HG02852 (cell line): ENCODE measurements around the gene ZNF624.
A peak's percentile ranks its signal among the peaks of the same experiment; 100 is the strongest.

Experiments
- ATAC-seq: cut with Tn5 transposase; IDR thresholded peaks from one replicate; pipeline ENCODE4 v1.9.1; 2021; ENCODE audit warnings: mild to moderate bottlenecking, moderate library complexity; ENCODE audit not compliant: unreplicated experiment

Gene ZNF624

DNA sequence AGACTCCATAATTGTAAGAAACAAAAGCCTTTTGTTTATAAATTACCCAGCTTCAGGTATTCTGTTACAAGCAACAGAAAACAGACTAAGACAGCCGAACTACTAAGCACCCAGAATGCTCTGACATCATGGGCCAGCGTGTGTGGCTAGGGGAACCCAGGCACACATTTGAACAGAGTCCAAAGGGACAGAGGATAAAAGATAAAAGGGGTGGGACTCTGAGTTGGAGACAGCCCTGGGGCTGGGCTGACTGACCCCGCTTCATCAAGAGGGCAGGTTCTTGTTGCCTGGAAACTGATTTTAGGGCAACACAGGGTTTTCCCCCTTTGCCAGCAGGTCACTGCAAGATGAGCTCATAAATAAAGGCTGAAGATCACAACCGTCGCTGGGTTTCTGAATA, 54.1 kb downstream of the ZNF624 start:
- ATAC-seq: no peak

DNA sequence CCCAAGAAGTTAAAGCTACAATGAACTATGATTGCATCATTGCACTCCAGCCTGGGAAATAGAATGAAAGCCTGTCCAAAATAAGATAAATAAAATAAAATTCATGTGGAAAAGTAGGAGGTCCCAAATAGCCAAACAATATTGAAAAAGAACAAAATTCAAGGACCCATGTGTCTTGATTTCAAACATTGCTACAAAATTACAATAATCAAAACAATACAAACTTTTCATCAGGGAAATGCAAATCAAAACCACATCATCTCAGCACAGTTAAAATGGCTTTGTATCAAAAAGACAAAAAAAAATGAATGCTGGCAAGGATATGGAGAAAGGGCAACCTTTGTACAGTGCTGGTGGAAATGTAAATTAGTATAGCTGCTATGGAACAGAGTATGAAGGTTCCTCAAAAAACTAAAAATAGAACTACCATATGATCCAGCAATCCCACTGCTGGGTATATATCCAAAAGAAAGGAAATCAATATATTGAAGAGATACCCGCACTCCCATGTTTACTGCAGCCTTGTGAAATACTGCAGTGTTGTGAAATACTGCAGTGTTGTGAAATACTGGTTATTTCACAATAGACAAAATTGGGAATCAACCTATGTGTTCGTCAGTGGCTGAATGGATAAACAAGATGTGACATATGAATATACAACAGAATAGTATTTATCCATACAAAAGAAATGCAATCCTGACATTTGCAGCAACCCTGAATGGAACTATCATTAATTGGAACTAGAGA, 60.1 kb downstream of the ZNF624 start:
- ATAC-seq: no peak

DNA sequence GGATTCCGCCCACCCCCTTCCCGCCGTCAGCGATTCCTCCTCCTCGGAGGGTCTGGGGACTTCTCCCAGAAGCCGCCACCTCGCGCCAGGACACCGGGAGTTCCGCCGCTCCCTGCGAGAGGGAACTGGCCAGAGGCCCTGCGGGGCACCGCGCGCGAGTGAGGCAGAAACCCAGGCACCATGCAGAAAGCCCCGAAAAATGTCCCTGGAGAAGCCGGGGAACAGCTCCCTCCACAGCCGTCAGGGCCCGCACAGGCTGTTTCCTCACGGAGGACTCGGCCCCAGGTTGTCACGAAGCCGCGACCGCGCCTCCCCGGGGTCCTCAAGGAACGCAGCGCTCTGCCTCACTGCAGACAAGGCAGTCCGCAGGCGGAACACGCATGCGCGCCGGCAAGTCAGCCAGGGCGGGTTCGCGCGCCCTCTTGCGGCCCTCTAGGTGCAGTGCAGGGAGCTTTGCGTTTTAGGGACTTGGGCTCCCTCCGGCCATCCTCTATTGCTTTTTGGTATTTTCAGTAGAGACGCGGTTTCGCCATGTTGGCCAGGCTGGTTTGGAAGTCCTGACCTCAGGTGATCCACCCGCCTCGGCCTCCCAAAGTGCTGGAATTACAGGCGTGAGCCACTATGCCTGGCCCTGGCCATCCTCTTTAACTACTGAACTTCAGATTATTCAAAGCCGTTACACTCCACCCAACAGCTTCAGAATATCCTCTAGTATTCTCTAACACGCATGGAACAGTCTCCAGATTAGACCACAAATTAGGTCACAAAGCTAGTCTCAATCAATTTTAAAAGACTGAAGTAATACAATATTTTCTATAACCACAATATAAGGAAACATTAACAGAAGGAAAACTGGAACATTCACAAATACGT, 64.3 kb downstream of the ZNF624 start:
- ATAC-seq: peak; percentile 80

DNA sequence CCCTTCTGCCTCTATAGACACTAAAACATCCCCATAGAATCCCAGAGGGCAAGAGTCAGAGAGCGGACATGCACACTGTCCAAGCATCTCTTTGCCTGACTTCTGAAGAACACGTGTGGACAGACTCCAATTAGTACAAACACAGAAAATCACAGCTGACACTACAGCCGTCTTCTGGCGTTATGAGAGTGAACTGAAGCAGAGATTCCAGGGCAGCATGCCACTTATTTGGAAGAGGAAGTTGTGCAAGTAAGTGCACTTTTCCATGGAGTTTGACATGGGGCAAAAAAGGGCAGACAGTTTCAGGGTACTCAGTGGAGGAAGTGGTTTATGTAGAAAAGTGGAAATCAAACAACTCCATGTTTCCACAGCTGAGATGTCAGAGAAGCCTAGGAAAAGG, 67.9 kb downstream of the ZNF624 start:
- ATAC-seq: no peak

GRCh38 chr17:16584273-16584995, 69.2 kb downstream of the ZNF624 start:
- ATAC-seq: no peak

- ATAC-seq: no peak
Measured at GRCh38 chr17:16583781-16584180, 69.9 kb downstream of the ZNF624 start.

DNA sequence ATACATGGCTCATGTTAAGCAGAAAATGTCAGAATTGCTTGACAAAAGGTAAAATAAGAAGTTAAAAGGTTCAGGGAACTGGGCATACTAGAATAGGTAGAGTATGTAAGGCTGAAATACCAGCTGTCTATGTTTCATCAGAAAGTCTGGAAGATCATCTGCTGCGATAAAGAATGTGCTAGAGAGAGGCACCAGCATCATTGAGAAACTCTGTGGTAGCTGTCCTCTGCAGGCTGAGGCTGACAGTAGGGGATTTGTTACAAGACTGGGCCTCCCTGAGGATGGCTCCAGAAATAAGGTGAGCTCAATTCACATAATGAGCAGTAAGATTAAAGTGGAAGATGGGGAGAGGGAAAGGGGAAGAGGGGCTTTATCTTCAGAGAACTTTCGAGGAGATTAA, 80.2 kb downstream of the ZNF624 start:
- ATAC-seq: no peak
